Inflammatory macrophage (primary cell): ENCODE measurements around the gene LIPC.
A peak's percentile ranks its signal among the peaks of the same experiment; 100 is the strongest.

ENCODE experiments used
- DNase-seq, 2 donors: peaks; one replicate each; pipeline ENCODE4 v3.0.0-alpha.2; 2020 to 2022

Gene LIPC

GRCh38 chr15:58475573-58476524 is 44.1 kb downstream of the LIPC start:
- peak in 1 of 2 donors; percentile 31 for DNase-seq

GRCh38 chr15:58476525-58477162 is 44.9 kb downstream of the LIPC start:
- DNase-seq, result no peak

DNA sequence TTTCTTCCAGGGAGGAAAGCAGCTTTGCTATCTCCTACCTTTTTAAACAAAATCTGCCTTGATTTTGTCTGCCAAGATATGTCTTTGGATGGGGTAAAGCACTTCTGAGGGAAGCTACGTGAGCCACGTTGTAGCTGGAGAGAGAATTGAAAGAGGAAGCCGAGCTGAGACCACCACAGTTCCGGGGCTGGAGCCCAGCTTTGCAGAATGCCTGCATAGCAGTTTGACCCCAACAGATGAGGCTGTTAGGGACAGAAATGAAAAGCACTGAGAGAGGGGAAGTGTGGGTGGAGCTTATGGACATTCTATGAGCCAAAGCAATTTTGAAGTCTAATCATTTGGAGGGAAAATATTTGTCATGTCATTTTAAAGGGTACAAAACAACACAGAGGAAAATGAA is 45.4 kb downstream of the LIPC start:
- peak in 1 of 2 donors; percentile 35 for DNase-seq

GRCh38 chr15:58478035-58478434 is 46.2 kb downstream of the LIPC start:
- DNase-seq, result no peak

DNA sequence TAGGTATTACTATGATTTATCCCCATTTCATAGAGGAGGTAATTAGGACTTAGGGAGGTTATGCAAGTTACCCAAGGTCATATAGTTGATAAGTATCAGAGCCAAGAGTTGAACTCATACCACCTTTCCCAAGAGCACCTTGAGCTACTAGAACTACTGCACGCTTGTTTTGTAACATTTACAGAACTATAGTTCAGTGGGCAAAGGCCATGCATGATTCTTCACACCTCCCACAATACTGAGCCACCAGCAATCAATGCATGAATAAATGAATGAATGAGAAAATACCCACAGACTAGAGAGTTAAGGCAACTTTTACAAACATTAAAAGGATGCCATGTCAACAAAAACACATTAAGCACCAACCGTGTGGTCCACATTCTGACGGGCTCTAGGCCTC is 46.8 kb downstream of the LIPC start:
- DNase-seq, result no peak

DNA sequence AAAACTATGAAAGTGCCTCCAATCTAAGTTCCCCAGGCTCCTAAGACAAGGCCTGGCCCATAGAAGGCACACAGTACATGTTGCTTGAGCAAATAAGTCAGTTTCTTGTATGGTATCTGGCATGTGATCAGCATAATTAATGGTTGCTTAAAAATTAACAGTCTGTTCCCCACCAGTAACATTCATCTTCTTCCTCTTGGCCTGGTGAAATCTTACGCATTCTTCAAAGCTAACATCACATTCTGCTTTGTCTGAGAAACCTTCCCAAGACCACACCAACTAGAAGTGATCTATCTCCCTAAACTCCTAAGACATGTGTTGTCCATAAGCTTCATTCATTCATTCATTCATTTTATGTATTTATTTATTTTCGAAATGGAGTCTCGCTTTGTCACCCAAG is 48.1 kb downstream of the LIPC start:
- no peak for DNase-seq

GRCh38 chr15:58483376-58483775 is 51.6 kb downstream of the LIPC start:
- no peak for DNase-seq

DNA sequence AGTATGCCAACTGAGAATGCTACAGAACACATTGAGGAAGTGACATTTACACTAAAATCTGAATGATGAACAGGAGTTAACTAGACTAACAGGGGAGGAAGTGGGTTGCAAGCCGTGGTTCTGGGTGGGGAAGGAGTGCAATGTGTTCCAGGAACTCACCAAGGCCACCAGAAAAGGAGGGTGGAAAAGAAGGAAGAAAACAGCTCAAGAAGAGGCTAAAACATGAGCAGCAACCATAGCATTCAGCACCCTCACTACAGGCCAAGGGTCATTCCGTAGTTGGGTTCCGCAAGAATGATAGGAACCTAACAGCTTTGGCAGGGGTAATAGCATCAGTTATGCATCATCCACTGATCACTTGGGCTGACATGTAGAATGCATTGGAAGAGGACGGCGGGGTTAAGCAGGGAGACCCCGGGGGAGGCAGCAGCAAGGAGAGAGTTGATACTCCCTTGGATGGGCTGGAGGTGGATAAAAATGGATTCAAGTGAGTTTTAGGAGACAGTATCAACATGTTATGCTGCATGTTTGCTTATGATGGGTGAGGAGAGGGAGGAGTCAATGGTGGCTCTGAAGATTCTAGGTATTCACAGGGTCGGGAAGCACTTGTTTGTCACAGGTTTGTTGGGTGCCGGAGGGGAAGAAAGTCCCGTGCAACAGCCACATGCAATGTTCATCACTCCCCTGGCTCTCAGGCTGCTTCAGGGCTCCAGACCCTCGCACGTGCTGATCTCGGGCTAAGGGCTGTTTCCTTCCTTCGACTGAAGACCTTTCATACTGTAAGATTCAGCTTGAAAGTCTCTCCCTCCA is 53.2 kb downstream of the LIPC start:
- DNase-seq, result peak; percentile 68 to 85

- DNase-seq, result no peak
Observed at GRCh38 chr15:58486062-58486461, 54.3 kb downstream of the LIPC start.

DNA sequence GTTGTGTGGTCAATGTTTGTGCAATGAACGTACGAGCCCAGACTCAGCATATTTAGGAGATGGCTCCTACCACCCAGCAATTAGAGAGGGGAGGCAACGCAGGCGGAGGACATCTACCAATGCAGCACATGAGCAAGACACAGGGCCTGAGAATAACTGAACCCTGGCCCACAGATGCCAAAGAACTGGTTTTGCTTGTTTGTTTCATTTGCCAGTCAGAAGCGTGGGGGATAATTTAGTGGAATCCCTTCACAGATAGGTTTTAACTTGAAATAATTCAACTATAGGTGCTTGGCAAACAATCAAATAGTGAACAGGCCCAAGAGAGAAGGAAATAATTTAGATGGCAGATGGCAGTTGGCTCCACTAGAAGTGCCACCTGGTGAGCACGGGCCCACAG is 54.8 kb downstream of the LIPC start:
- DNase-seq, result no peak

DNA sequence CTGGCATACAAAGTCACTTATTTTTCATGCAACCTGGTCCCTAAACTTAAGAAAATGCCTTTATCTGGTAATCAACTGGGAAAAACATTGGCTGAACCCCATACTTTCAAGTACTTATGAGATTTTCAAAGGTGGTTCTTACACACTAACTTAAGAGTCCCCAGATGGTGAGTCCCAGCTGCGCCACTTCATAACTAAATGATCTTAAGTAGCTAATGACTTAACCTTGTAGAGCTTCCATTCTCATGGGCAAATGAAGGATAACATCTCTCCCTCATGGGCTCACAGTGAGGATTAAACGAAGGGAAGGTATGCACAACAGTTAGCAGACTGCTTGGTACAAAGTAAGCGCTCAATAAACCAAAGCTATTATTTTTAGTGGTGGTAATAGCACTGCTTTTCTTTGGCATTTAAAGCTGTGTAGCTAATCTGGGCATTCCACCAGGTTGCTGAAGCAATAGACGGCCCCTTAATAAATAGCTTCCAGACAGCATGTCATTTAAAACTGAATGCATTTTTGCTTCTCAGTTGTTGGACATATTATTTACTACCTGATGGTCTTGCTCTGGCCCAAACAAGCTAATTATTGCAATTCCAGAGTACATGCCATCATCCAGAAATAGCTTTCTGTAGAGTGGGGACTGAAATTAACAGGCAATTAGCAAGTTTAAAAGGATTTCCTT is 55.4 kb downstream of the LIPC start:
- no peak for DNase-seq

DNA sequence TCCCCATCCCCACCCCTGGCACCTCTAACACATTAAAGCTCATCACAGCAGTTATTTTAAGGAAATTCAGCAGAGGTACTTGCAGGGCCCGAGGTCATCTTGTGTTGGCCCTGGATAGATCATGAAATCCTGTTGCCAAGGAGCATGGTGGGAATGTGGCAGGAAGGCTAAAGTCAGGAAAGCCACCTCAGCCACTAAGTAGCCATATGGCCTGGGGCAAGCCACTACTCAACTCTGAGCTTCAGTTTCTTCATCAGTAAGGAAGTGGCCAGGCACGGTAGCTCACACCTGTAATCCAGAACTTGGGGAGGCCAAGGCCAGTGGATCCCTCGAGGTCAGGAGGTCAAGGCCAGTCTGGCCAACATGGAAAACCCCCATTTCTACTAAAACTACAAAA is 55.9 kb downstream of the LIPC start:
- DNase-seq, result no peak

DNA sequence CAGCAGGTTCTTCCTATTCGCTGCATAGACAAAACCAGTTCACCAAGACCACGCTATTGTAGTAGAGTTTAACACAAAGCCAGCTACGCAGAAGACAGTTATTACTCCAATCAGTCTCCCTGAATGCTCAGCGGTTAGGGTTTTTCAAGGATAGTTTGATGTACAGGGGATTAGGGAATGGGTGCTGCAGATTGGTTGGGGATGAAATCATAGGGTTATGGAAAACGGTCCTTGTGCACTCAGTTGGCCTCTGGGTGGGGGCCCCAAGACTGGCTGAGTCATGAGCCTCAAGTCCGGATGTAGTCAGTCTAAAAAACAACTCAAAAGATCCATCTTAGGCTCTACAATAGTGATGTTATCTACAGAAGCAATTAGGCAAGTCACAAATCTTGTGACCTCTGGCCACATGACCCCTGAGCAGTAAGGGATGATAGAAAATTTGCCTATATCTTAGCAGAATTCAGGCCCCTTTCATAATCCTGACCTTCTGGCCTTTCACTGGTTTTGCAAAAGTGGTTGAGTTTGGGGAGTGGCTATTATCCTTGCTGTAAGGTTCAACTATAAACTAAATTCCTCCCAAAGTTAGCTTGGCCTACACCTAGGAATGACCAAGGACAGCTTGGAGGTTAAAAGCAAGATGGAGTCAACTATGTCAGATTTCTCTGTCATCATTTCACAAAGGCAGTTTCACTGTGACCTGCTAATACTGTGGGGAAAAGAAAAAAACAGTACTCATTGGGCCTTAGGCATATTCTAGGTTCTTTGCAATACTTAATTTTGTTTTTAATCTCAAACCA is 57.7 kb downstream of the LIPC start:
- peak; percentile 94 to 96 for DNase-seq

GRCh38 chr15:58490086-58490887 is 58.5 kb downstream of the LIPC start:
- no peak for DNase-seq

- no peak for DNase-seq
Observed at GRCh38 chr15:58490888-58491473, 59.2 kb downstream of the LIPC start.

DNA sequence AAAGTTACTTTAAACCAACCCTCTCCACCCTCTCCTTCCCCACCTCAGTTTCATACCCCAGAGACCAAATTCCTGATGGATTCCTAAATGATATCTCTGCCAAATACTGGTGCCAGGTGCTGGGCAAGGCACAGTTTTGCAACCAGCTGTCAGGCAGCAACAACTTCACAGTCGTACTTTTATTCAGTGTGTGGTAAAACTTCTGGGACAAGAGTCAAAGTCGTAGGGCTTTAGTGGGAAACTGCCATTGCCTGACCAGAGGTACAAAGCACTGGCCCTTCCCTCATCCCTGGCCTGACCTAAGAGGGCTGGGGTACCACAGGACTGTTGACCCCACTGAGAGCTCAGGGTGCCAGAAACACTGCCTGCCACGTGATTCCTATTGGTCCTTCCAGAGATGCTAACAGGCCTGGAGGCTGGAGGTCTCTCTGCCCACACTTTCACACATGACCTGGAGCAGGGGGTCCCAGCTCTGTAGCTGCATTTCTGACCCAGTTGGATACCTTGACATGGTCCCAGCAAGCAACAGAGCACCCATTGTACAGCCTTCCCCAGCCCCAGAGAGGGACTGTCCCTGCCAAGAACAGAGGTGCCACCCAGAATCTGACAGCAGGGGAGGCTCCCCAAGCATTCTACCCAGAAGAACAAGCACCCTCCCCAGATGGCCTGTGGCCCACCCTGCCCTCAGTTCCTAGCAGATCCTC is 59.9 kb downstream of the LIPC start:
- DNase-seq, result no peak

DNA sequence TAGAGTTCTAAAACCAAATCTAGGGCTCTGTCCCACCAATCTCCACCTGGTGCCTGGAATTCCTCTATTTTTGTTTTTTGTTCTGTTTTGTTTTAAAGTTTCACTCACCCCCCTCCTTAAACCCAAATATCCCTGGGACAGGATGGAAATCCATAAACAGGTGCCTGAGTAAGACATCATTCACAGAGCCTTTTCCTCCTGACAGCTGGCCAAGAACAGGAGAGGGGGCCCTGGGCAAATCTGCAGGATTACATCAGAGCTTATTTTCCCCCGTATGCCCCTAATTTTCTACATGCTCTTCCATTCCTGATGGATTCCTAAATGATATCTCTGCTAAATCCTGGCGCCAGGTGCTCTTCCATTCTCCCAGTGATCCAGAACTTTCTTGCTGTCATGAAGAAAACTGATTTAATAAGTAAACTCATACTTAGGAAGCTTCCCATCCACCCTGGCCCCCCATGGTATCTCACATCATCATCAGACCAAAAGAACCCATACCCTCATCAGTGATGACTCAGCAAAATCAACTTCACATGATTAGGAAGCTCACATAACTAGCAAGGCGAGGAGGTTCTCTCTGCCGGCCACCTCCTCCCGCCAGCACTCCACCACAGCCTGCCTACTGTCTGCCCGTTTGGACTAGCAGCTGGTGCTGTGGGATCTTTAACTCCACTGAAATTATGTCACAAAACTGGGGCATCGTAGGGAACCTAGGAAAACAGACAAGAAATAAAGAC is 61.0 kb downstream of the LIPC start:
- DNase-seq, result peak in 1 of 2 donors; percentile 26

DNA sequence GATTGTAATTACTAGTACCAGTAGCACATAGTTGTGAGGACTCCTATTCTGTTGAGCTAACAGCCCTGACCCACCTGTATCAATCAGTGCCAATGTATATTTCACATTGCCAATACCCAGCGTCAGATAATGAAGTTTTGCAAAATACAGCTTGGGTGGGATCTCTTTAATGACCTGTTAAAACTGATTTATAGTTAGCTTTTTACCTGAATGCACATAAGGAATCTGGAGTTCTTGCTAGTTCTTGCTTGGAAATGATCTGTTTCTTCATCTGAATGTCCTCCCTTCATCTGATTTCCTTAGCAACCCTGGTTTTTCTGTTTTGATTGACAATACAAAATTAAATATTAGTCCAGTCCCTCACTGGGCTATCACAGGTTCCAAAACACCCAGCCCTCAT is 62.8 kb downstream of the LIPC start:
- no peak for DNase-seq

DNA sequence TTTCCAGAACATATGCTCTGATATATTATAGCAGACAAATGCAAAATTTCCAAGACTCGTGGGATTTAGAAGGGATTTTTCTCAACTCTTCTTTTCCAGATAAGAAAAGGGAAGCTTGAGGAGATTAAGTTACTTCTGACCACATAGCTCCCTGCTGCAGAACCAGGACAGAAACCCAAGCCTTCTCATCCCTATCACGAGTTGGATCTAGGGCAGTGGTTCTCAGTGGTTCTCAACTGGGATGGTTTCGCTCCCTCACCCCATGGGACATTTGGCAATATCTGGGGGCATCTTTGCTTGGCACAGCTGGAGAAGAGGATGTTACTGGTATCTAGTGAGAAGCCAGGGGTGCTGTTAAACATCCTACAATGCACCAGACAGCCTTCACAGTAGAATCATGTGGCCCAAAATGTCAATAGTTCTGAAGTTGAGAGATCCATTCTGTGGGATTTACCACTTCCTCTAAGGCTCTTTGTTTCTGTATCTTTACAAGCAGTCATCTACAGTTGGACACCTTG is 64.2 kb downstream of the LIPC start:
- peak; percentile 54 to 56 for DNase-seq
